Activated CD4-positive, CD25-positive, alpha-beta regulatory T cell treated with anti-CD3 and anti-CD28 coated beads, Interleukin-2, amount 50 U/mL, for 72 hours (primary cell): ENCODE results near the gene MYRIP.
"Not testable (repeated sequence)": the region's sequence is repeated elsewhere in the genome, so short reads cannot be mapped to it uniquely, and the experiment has no call there.

ENCODE experiments used
- DNase-seq: peaks from one replicate; pipeline ENCODE4 v3.0.0; 2021

The MYRIP gene

DNA sequence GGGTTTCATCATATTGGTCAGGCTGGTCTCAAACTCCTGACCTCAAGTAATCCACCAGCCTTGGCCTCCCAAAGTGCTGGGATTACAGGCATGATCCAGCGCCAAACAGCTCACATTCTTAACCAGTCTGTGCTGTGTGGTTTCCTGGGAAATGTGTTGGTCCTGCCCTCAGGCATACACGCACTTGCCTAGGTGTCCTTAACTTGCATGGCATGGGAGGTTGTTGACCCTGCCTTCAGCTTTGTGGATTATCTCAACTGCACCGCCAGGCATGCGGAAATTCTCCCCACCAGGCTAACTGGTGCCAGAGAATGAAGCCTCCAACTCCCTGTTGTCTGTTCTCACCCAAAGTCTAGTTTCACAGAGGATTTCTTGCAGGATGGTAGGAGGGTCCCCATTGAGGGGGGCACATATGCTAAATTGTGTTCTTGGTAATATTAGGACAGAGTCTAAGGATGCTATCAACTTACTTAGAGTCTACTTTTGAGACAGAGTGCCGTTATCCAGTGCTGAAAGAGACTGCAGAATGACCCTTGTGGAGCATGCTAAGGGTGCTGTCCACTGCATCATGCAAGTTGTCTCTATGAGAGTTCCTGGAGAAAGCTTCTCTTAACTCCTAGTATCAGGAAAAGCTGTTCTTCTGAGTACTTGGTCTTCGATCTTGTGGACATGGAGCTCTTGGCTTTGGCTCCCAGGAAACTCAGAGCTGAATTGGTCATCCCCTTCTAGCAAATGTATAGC is 438.5 kb downstream of the MYRIP start:
- DNase-seq: no peak

DNA sequence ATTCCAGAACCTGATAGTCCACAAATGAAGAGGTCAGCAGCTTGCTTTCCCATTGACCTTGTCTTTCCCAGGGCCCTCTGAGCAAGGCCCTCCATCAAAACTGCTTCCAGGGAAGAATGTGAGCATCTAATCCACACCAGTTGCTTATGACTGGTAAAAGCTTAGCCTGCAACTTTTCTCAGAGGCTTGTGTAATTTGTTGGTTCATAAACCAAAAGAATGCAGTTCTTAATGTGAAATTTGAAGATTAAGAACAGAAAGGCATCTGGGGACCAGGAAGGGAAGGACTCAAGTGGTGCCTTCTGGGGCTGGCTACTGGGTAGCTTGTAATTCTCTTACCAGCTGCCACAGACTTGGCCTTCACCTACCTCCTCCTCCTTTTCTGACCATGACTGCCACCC is 439.2 kb downstream of the MYRIP start:
- DNase-seq: no peak

DNA sequence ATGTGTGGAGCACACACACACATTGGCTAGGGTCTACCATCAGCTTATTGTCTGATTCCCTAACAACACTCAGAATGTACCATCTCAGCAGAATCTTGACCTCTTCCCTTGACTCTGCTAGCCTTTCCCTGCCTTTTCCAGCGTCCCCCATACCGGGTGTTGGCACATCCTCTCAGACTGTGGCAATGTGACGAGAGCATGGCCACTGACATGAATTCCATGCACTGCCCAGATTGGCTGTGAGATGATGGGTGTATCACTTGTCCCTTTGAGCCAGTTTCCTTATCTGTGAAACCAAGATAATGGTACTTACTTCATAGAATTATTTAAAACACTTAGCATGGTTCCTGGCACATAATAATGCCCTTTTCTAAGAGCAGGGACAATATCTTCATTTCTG is 439.8 kb downstream of the MYRIP start:
- DNase-seq: no peak

DNA sequence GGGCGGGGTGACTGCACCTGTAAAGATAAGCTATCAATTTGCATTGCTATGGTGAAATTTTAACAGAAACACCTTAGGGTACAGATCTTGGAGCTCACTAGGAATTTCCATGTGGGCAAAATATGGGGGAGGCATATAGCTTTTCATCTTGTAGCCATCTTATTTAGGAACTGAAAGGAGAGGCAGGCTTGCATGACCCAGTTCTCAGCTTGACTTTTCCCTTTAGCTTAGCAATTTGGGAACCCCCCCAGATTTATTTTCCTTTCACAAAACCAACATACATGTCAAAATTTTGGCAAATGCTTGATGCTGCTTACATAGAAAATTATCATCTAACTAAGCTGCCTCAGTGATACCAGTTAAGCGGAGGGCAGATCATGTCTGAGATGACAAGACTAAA is 445.1 kb downstream of the MYRIP start:
- DNase-seq: no peak

DNA sequence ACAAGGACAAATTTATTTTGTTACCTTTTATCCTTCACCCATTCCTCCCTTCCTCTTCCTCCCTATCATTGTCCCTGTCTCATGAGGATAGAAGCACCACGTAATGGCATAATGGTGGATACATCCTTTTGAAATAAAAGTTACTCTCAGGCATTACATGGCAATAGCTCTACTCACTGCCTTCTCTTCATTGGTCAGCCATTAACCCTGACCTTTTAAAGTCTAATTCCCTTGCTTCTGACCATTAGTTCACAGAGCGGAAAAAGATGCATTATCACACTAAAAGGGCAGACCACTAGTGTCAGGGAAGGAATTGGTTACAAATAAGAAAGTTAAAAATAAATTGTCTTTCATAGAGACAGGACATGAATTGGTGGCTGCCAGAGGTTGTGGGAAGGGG is 445.5 kb downstream of the MYRIP start:
- DNase-seq: no peak

DNA sequence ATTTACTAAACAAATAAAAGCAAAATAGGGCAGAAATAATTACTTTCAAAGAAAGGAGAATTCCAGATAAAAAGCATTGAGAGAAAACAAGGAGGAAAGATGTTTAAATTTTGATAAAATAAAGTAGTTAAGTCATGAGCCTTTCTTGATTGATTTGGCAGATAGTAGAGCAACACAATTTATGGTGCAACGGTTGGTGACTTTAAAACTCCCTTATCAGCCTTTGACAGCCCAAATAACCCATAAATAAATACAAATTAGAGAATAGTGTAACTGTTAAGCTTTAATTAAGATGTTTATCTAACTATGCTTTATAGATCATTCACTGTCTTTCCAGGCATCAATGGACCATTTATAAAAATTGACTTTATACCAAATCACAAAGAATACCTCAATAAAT is 446.1 kb downstream of the MYRIP start:
- DNase-seq: no peak

DNA sequence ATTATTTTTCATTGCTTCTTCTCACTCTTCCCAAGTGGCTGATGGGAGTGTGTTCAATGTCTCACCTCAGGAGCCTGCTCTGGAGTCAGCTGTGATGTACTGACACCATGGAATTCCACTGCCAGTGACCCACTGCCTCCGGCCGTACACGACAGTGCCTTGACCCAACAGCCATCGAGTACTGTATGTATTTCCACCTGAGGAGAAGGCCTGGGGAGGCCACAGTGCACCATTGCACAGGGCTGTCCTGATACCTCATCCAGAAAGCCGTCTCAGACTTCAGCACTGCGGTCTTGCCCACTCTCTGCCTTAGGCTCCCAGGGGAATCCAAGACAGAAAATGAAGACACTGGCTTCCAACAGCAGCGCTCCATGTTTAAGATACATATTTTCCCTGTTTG is 448.7 kb downstream of the MYRIP start:
- no peak for DNase-seq

DNA sequence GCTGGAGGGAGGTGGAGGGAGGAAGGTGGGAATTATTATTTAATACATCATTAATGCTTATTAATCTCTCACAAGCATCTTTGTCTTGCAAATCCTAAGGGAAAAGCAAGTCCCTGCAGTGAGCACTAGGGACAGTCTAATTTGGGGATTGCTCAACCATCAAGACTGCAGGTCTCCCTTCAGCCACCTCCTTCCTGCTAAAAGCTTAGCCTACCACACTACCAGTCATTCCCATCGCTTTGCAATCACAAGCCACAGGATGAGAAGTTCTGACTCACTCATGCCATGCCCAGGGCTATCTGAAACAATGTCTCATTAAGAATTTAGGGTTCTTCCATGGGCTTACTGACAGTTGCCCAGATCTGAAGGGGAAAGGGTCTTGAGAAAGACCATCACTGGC is 449.1 kb downstream of the MYRIP start:
- DNase-seq: no peak

DNA sequence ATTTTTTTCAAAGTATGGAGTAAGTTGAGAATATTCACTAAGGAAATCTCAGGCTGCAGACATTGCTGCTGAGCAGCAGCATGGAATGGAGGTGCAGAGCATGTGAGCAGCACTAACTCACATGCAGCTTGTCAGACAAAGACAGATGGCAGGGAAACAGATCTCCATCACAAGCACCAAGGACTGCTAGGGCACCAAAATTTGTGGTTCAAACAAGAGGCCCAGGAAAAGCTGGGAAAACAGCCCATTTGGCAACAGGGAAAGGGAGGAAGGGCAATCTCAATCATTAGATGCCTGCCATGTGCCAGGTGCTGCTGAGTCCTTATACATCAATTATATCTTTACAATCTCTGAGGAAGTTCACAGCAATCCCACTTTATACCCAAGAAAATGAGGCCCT is 452.9 kb downstream of the MYRIP start:
- no peak for DNase-seq

DNA sequence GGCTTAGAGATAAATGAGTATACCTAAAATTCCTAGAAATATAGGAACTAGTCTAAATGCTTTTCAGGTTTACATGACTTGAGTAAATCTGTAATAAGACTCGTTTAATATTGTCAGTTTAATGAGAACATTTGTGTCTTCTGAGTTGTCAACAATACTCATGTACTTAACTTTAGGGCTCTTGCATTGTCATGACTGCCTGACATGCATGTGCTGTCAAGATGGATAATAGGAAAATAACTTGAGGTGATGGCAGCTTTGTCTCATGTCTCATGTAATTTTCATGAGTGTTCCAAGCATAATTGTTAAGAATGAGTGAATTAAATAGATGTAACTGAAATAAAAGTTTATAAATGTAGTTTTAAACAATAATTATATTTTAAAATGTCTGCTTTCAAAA is 455.0 kb downstream of the MYRIP start:
- no peak for DNase-seq

DNA sequence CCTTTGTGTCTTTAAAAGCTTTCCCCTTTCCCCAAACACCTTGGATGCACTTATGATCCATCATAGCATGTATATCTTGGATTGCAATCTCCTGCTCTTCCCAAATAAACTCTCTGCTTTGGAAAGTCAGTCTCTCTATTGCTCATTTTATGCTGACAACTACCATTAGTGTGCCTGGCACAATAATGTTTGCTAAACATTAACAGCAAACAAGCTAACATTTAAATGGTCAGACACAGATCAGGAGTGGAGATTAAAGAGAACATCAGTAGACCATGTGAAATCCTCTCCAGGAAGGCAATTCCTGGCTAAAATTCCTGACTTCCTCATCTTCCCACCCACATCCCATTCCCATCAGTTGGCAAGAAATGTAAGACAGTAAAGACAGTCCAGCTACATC is 455.8 kb downstream of the MYRIP start:
- no peak for DNase-seq

DNA sequence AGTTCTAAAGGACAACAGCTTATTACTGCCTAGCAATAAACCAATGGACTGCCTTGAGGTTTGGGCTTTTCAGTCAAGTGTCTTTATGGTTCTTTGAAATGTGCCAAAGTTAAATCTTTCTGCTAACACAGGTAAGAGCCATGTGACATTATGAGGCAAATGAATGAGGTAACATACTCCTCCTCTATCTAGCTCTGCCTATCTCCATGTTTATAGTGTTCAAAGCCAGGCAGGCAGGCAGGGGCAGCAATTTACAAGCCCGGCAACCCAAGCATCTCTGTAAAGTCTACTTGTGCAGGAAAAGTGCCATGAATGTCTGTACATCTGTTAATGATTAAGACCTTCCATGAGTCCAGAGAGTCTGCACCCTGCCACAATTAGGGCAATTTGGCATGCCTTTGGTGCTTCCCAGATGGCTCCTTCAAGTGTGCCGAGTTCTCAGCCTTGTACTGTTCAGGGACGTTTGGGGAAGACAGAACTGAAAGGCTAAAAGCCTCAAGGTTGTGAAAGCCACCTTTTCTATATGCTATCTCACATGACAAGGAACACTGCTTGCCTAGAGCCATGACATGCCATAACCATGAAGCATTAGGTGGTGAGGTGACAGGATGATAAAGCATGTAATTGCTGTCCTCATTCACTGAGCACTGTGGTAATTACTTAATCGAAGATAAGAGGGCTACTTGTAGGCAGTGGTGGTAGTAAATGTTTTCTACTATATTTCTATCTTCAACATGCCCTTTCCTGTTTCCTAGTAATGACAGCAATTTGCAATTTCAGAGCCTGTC is 458.7 kb downstream of the MYRIP start:
- no peak for DNase-seq

DNA sequence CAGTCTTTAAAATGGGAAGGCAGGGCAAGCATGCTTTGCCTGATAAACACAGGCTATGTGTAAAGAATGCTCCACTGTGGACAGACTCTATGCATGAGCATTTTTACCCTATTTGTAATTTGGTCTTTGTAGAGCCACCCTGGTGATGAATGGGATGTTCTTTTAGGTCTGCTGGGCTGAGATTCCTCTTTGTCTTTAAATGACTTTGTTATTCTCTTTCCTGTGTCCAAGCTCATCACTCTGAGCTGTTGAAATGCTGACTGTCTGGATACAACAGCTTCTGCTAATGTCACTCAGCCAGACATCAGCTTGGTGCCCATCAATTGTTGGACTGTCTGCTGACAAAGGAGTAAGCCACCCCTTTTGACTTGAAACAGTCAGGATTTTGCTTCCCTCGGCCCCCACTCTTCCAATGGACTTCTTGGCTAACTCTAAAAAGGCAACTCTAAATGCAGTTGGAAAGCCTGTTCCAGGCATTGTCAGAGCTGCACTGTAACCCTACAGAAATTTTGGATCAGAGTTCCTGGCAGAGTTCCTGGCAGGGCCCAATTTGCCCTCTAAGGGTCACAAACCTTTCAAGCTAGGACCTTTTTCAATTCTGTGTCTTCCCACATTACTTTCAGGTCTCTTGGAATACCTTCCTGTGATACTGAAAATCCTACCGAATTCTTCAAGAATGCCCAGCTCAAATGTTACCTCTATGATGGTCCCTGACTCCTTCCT is 459.6 kb downstream of the MYRIP start:
- no peak for DNase-seq

DNA sequence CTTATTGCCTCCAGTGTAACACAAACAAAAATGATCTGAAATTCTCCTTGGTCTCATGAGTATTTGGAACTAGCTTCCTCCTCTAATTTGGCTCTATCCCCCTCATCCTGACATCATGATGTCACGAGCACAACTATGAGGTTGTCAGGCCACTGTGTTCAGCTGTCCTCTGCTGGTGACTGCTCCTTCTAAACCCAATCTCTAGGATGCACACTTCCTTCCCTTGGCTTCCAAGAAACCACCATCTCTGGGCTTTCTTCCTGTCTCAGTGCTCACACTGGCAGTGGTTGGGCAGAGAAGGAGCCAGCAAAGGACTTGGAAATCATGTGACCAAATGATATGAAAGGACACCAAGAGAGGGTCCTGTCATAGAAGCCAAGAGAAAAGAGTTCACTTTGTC is 469.4 kb downstream of the MYRIP start:
- no peak for DNase-seq

DNA sequence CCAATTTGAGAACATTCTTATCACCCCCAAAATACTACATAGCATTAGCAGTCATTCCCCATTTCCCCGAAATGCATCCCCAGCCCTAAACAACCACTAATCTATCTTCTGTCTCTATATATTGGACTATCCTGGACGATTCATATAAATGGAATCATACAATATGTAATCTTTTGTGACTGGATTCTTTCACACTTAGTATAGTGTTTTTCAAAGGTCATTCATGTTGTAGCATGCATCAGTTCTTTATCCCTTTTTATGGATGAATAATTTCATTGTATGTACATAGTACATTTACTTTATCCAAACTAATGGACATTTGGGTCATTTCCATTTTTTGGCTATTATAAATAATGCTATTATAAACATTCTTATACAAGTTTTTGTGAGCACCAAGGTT is 472.6 kb downstream of the MYRIP start:
- no peak for DNase-seq

DNA sequence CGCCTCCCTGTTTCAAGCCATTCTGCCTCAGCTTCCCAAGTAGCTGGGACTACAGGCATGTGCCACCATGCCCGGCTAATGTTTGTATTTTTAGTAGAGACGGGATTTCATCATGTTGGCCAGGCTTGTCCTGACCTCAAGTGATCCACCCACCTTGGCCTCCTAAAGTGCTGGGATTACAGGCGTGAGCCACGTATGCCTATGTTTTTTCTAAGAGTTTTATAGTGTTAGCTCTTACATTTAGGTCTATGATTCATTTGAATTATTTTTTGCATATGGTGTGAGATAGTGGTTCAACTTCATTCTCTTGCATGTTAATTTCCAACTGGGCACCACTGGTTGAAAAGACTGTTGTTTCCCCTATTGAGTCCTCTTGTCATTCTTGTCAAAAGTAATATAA is 473.6 kb downstream of the MYRIP start:
- DNase-seq: not testable (repeated sequence)

DNA sequence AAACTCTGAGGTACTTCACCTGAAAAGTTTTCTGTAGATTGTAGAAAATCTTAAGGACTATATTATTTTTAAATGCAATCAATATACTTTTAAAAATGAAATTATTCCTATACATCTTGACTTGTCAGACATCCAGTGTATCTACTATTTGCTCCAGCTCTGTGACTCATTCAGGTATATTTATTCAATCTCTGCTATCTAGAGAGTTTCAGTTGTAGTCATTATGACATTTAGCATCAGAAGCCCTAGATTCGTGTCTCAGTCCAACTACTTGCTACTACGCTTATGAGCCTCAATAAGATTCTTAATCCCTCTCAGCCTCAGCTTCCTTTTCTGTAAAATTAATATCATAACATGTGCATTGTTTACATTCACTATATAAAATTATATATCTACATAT is 477.8 kb downstream of the MYRIP start:
- DNase-seq: no peak

DNA sequence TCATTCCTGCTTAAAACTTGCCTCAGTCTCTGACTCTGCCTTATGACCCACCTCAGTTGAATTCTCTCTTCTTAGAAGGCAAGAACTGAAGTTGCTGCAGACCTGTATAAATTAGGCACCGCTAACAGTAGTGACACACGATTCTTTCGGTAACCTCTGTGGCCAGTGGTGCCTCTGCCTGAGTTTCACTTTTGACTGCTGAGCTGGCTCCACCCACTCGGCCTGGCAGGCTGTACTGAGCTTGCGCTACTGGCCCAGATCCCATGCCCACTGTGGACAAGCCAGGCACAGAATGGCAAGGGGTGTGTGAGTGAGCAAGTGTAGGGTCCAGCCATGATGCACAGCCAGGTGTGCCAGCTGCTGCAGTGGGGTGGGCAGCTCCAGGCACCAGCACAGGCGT is 481.0 kb downstream of the MYRIP start:
- DNase-seq: no peak

DNA sequence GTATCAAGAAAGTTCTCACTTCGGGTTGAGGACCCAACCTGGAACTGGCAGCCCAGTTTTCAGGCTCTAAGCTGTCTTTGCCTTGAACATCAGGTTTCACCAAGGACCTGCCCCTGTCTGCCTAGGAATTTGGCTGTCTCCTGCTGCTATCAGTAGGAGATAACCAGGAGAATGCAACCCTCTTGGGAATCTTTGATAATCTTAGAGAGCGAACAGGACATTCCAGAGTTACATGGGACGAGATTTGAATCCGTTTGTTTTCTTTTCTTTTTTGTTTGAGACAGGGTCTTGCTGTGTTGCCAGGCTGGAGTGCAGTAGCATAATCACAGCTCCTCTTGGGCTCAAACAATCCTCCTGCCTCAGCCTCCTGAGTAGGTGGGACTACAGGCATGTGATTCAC is 482.1 kb downstream of the MYRIP start:
- no peak for DNase-seq

DNA sequence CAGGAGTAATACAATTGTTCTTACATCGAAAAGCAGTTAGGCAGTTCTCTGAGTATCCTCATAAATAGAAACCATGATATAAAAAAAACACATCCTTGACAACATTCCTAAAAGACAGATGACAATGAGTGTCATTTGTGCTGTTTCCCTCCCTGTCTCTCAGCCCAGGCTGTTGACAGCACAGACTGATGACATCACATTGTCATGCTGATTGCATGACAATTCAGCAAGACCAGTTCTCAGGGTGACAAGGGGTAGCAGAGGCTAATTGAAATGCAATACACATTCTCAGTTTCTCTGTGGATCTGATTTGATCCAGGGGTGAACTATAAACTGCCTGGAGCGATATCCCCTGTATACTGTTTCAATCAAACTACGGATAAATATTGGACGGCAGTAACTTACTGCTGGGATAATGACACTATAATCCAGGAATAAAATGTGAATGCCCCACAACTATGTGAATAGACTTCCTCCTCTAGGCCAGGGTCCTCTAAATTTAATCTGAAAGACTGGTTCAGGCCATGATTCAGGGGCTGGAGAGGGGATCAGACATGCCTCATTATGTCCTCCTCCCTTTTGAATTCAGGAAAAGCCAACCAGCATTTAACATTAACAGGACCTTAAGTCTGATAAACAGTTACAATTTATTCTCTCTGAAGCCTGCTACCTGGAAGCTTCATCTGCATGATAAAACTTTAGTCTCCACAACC is 483.4 kb downstream of the MYRIP start:
- no peak for DNase-seq

DNA sequence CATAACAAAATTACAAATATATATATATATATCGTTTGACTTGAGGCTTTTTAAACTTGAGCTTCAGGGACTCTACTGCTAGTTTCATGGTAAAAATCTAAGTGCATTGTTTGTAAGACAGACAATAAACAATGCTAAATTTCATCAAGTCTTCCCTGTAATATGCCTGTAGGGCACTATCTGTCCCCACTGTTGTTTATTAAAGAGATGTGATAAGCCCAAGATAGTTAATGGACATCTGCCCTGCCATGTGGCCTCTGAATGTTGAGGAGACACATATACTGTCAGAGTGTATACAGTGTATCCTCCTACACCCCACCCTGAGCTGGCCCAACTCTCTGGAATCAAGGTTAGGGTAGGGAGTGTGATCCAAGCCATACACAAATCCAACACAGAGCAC is 485.0 kb downstream of the MYRIP start:
- no peak for DNase-seq

DNA sequence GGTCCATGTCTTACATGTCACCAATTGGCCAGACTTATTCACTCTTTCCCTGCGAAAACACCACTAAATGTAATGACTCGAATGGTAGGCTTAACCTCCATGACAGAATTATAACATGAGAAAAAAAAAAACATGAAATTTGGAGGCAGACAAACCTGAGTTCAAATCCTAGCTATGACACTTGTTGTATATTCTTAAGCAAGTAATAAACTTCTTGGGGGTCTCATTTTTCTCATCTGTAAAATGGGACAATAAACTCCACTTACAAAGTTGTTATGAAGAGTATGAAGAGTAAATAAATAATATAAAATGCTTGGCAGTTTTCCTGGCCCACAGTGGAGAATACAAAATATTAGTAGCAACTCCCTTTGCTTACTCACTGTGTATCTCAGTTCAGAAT is 488.7 kb downstream of the MYRIP start:
- DNase-seq: no peak

DNA sequence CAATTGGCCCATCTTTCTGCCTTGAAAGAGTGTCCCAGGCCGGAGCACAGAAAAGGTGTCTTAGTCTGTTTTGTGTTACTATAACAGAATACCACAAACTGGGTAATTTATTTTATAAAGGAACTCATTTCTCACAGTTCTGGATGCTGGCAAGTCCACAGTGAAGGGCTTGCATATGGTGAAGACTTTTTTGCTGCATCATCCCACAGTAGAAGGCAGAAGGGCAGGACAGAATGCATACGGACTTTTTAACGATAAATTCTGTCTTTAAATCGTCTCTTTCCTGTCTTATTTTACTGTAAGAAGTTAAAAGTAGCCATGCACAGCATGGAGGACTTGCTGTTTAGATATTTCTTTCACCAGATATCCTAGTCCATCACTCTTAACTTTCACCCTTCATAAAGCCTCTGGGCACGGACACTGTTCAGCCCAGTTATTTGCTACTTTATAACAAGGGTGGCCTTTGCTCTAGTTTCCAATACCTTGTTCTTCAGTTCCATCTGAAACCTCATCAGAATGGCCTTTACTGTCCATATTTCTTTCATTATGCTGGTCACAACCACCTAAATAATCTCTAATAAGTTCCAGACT is 489.8 kb downstream of the MYRIP start:
- no peak for DNase-seq
